Measurements from ENCODE around the gene GUCY1A2. TPM values are rescaled to one million over a fixed set of nuclear protein-coding genes. Genes with fewer than 3 reads are reported as not detected.

Gene GUCY1A2
- total and polyA plus RNA-seq, 2 donors (not counting 1 experiment from before 2014, with no cell fraction given), result not detected

DNA sequence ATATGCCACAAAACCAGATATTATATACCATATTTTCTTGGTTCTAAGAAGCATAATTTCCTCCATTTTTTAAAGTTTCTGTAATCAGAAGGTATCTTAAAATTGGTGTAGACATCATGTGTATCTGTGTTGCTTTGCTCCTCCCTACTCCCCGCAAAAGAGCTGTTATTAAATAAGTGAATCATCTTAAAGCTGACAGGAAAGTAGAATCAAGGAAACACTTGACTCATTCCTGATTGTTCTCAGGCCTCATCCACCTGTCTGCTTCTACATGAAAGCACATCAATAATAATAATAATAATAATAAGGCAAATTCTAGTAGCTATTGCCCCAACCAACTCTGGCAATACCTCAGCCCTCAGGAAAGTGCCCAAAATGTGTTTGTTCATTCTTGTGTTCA is 26.2 kb upstream of the GUCY1A2 start:
- Mint-ChIP-seq H3K9me3 (ENCODE audit: insufficient read depth) (peaks cover 6% of the 10 kb centered on the region), H3K4me3 (no peak overlapping the region), H3K27ac (no peak overlapping the region), H3K4me1 (no peaks in the 10 kb centered on the region), H3K27me3 (no peaks in the 10 kb centered on the region)
- Histone ChIP-seq H3K27me3 (replicated peaks in 1 of 4; ENCODE audit: control extremely low read depth in 1 of 4, control insufficient read depth in 3 of 4, insufficient read depth in 4 of 4, low read length in 3 of 4) (no peaks in the 10 kb centered on the region), H3K4me1 (ENCODE audit: control insufficient read depth in 2 of 2, insufficient read depth in 2 of 2, low read length in 2 of 2) (no peaks in the 10 kb centered on the region), H4K20me1 (ENCODE audit: control insufficient read depth, insufficient read depth, low read length, poor library complexity, severe bottlenecking) (no peaks in the 10 kb centered on the region), H3K4me3 (ENCODE audit: control extremely low read depth in 1 of 5, extremely low read depth in 1 of 5, insufficient read depth in 1 of 5, low read depth in 2 of 5, low read length in 4 of 5) (no peak overlapping the region), H2AFZ (ENCODE audit: insufficient read depth, low read depth, low read length, poor library complexity, severe bottlenecking) (no peak overlapping the region), H3K9me3 (ENCODE audit: control extremely low read depth in 1 of 3, control insufficient read depth in 2 of 3, insufficient read depth in 1 of 3, low read length in 2 of 3) (peaks cover 0 to 5% (median 1%) of the 10 kb centered on the region in 3 donors), H3K9ac (ENCODE audit: low read length) (no peak overlapping the region), H3K79me2 (ENCODE audit: control insufficient read depth, insufficient read depth, low read length) (no peaks in the 10 kb centered on the region), H3K36me3 (replicated peaks in 1 of 2; ENCODE audit: control extremely low read depth in 1 of 2, control insufficient read depth in 1 of 2, extremely low read depth in 1 of 2, insufficient read depth in 2 of 2, low read length in 1 of 2) (no peaks in the 10 kb centered on the region), H3K27ac (ENCODE audit: low read length in 2 of 2) (no peak overlapping the region), H3K4me2 (replicated peaks; ENCODE audit: low read depth, low read length, poor library complexity, severe bottlenecking) (no peak overlapping the region)
- DNase-seq (no peak), ATAC-seq (ENCODE audit: low read depth) (no peak)
- ChIA-PET CTCF (no interaction called here), POLR2A (no interaction called here)
- intact Hi-C loops (cut with micrococcal nuclease), result no loop called here
- TF ChIP-seq EZH2 (IDR thresholded peaks at IDR 0.05; ENCODE audit: borderline replicate concordance, insufficient read depth, low read depth, low read length, poor library complexity, severe bottlenecking), result no peak
- TF ChIP-seq, protein P1, sequence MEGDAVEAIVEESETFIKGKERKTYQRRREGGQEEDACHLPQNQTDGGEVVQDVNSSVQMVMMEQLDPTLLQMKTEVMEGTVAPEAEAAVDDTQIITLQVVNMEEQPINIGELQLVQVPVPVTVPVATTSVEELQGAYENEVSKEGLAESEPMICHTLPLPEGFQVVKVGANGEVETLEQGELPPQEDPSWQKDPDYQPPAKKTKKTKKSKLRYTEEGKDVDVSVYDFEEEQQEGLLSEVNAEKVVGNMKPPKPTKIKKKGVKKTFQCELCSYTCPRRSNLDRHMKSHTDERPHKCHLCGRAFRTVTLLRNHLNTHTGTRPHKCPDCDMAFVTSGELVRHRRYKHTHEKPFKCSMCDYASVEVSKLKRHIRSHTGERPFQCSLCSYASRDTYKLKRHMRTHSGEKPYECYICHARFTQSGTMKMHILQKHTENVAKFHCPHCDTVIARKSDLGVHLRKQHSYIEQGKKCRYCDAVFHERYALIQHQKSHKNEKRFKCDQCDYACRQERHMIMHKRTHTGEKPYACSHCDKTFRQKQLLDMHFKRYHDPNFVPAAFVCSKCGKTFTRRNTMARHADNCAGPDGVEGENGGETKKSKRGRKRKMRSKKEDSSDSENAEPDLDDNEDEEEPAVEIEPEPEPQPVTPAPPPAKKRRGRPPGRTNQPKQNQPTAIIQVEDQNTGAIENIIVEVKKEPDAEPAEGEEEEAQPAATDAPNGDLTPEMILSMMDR (IDR thresholded peaks at IDR 0.05), result no peak
- WGBS (ENCODE audit: insufficient coverage), result no CpG with 5 or more reads among the region's 1 CpG

DNA sequence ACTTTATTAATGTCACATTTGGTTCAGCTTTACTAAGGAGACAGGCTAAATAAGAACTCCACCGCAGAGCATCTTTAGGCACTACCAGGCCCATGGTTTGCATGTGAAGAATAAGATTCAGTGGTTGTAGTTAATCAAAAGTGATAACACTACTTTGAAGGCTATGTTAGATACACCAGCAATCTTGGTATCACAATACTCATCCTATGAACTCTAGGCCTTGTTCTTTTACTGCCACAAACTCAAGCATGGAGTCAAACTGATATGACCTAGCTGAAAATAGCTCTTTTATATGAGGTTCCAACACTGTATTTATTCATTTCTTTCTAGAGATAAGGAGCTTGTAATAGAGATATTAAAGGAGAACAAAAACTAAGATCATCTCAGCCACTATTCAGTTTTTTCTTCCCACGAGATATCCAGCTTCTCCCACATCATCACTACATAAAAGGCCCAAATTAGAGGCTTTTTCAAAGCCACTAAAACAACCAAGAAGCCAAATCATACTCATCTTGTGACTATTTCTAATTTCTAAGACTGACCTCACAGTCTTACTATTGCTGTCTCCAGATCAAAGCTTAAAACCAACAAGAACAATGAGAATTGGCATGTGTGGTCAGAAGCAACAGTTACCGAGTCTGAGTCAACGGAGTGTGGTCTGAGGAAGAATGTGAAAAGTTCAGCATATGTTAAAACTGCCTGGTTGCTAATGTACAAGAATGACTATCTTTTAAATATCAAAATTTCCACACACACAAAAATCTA is 25.1 kb upstream of the GUCY1A2 start:
- Mint-ChIP-seq H3K27ac (no peak overlapping the region), H3K4me3 (no peak overlapping the region), H3K27me3 (no peaks in the 10 kb centered on the region), H3K9me3 (ENCODE audit: insufficient read depth) (peaks cover 3% of the 10 kb centered on the region), H3K4me1 (no peaks in the 10 kb centered on the region)
- ChIA-PET CTCF (no interaction called here), POLR2A (no interaction called here)
- H2AFZ ChIP-seq (ENCODE audit: insufficient read depth, low read depth, low read length, poor library complexity, severe bottlenecking), result no peak overlapping the region
- no peaks in the 10 kb centered on the region for H4K20me1 ChIP-seq (ENCODE audit: control insufficient read depth, insufficient read depth, low read length, poor library complexity, severe bottlenecking)
- H3K9me3 ChIP-seq (ENCODE audit: control extremely low read depth in 1 of 3, control insufficient read depth in 2 of 3, insufficient read depth in 1 of 3, low read length in 2 of 3), result peaks cover 0 to 5% (median 1%) of the 10 kb centered on the region in 3 donors
- ATAC-seq (ENCODE audit: low read depth), result no peak
- H3K4me2 ChIP-seq (replicated peaks; ENCODE audit: low read depth, low read length, poor library complexity, severe bottlenecking), result no peak overlapping the region
- no peak for DNase-seq
- no peaks in the 10 kb centered on the region for H3K4me1 ChIP-seq (ENCODE audit: control insufficient read depth in 2 of 2, insufficient read depth in 2 of 2, low read length in 2 of 2)
- no peaks in the 10 kb centered on the region for H3K79me2 ChIP-seq (ENCODE audit: control insufficient read depth, insufficient read depth, low read length)
- H3K27ac ChIP-seq (ENCODE audit: low read length in 2 of 2), result no peak overlapping the region
- WGBS (ENCODE audit: insufficient coverage), result 63% methylated on average over 1 of the region's 4 CpGs
- H3K4me3 ChIP-seq (ENCODE audit: control extremely low read depth in 1 of 5, extremely low read depth in 1 of 5, insufficient read depth in 1 of 5, low read depth in 2 of 5, low read length in 4 of 5), result no peak overlapping the region
- H3K36me3 ChIP-seq (replicated peaks in 1 of 2; ENCODE audit: control extremely low read depth in 1 of 2, control insufficient read depth in 1 of 2, extremely low read depth in 1 of 2, insufficient read depth in 2 of 2, low read length in 1 of 2), result no peaks in the 10 kb centered on the region
- TF ChIP-seq, protein P1 (IDR thresholded peaks at IDR 0.05), result no peak
- TF ChIP-seq EZH2 (IDR thresholded peaks at IDR 0.05; ENCODE audit: borderline replicate concordance, insufficient read depth, low read depth, low read length, poor library complexity, severe bottlenecking), result no peak
- intact Hi-C loops (cut with micrococcal nuclease), result no loop called here
- H3K9ac ChIP-seq (ENCODE audit: low read length), result no peak overlapping the region
- no peaks in the 10 kb centered on the region for H3K27me3 ChIP-seq (replicated peaks in 1 of 4; ENCODE audit: control extremely low read depth in 1 of 4, control insufficient read depth in 3 of 4, insufficient read depth in 4 of 4, low read length in 3 of 4)

All from B cell (primary cell).